OCI-LY3 (cell line): Measurements from ENCODE around the gene GPRC5B.

Experiments
- EZH2phosphoT487 ChIP-seq: fragments of 200-600 bp; shearing (Covaris generic); IDR thresholded peaks from 2 replicates; pipeline ENCODE4 v1.6.1; 2018; ENCODE audit warnings: antibody characterized with exemption, mixed run types, low read depth
- TF ChIP-seq, protein P1 (sequence below): fragments of 200-600, 300-600 bp; sonication (generic); IDR thresholded peaks from 2 replicates; pipeline ENCODE4 v1.5.1; 2014; ENCODE audit warnings: antibody characterized with exemption, low read length, low read depth

DNA sequence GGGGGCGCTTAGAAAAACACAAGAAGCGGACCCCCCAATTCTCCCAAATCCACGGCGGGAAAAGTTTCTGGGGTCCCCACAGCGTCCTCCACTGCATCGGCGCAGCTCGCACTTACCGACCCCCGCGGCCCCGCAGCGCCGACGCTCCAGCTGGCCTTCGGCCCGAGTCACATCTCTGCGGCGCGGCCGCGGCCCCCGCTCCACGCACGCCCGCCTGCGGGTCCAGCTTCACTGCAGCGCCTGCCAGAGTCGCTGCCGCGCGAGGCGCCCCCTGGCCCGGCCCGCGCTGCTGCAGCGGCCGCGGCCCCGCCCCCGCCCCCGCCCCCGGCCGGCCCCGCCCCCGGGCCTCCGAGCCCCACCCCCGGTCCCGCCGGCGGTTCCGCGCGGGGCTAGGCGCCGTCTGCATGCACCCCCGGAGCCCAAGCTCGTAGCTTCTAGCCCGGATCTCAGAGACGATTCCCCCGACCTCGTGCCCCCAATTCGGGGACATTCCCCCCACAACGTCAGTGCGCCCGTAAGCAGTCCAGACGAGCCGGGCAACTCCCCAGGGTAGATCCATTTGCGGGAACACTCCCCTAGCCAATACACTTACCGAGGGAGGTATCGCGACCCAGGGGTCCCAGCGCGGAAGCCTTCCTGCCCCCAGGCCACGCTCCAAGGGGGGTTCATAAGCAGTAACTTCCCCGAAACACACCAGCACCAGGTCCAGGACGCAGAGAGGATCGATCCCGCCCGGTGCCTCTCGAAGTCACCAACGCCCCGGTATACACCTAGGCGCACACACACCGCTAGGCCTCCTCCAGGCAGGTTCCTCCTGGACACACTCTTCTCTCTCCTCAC, at the start of gene GPRC5B:
- no peak for TF ChIP-seq EZH2phosphoT487
- TF ChIP-seq, protein P1, sequence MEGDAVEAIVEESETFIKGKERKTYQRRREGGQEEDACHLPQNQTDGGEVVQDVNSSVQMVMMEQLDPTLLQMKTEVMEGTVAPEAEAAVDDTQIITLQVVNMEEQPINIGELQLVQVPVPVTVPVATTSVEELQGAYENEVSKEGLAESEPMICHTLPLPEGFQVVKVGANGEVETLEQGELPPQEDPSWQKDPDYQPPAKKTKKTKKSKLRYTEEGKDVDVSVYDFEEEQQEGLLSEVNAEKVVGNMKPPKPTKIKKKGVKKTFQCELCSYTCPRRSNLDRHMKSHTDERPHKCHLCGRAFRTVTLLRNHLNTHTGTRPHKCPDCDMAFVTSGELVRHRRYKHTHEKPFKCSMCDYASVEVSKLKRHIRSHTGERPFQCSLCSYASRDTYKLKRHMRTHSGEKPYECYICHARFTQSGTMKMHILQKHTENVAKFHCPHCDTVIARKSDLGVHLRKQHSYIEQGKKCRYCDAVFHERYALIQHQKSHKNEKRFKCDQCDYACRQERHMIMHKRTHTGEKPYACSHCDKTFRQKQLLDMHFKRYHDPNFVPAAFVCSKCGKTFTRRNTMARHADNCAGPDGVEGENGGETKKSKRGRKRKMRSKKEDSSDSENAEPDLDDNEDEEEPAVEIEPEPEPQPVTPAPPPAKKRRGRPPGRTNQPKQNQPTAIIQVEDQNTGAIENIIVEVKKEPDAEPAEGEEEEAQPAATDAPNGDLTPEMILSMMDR, result no peak
